PC-3 (cell line): ENCODE measurements around the gene TEX53. TPM values are rescaled to one million over a fixed set of nuclear protein-coding genes. Genes with fewer than 3 reads are reported as not detected.

Experiments
- ATAC-seq: fragments of 200-7000 bp; cut with Tn5 transposase; 2 replicates; pipeline ENCODE4 v1.9.1; 2020; ENCODE audit warnings: mild to moderate bottlenecking, moderate library complexity
- Bru-seq: library from RNA; stranded (reverse); fragments of 400-500 nt; gene quantifications from one replicate; lab custom pipeline; 2021; lab: Mats Ljungman, UMichigan
- BruChase-seq, 2 experiments: library from RNA; stranded (reverse); fragments of 400-500 nt; gene quantifications; one replicate each; lab custom pipeline; 2021; lab: Mats Ljungman, UMichigan
- BruUV-seq: library from RNA; stranded (reverse); fragments of 400-500 nt; replicated peaks from 2 replicates; lab custom pipeline; 2021; lab: Mats Ljungman, UMichigan
- CTCF ChIA-PET: fragments of 300-600 bp; sonication (Branson Sonifier 250); formaldehyde crosslinking; loops from one replicate; lab custom pipeline; 2022; ENCODE audit warnings: antibody characterized with exemption; lab: Charles Lee
- POLR2A ChIA-PET: fragments of 300-600 bp; sonication (Branson Sonifier 250); formaldehyde crosslinking; loops from one replicate; lab custom pipeline; 2022; ENCODE audit warnings: antibody characterized with exemption; ENCODE audit not compliant: unreplicated experiment; lab: Charles Lee
- DNase-seq: peaks from one replicate; pipeline ENCODE4 v3.0.0-alpha.2; 2015
- H2AFZ ChIP-seq: fragments of 300-600 bp; sonication (generic); 2 replicates; pipeline ENCODE4 v1.6.0; 2016; ENCODE audit warnings: antibody characterized with exemption, low read length
- H3F3A ChIP-seq: fragments of 300-600 bp; sonication (generic); one replicate; pipeline ENCODE4 v1.6.0; 2017; ENCODE audit warnings: antibody characterized with exemption, low read length, control low read depth, mild to moderate bottlenecking; ENCODE audit not compliant: unreplicated experiment
- H3K27ac ChIP-seq: fragments of 300-600 bp; sonication (generic); 2 replicates; pipeline ENCODE4 v1.5.1; 2016; ENCODE audit warnings: mild to moderate bottlenecking, low read length
- H3K27me3 ChIP-seq: fragments of 300-600 bp; sonication (generic); 2 replicates; pipeline ENCODE4 v1.6.1; 2016; ENCODE audit warnings: low read length, mixed read lengths
- H3K36me3 ChIP-seq: fragments of 300-600 bp; sonication (generic); 2 replicates; pipeline ENCODE4 v1.6.1; 2016; ENCODE audit warnings: low read depth, mixed run types, low read length, mixed read lengths
- H3K4me1 ChIP-seq: fragments of 300-600 bp; sonication (generic); 2 replicates; pipeline ENCODE4 v1.5.1; 2016; ENCODE audit warnings: low read length; ENCODE audit not compliant: insufficient read depth
- H3K4me2 ChIP-seq: fragments of 300-600 bp; sonication (generic); 2 replicates; pipeline ENCODE4 v1.6.0; 2016; ENCODE audit warnings: low read length
- H3K4me3 ChIP-seq: fragments of 300-600 bp; sonication (generic); 2 replicates; pipeline ENCODE4 v1.5.1; 2016; ENCODE audit warnings: mild to moderate bottlenecking, low read length, mixed read lengths
- H3K79me2 ChIP-seq: fragments of 300-600 bp; sonication (generic); 2 replicates; pipeline ENCODE4 v1.6.1; 2017; ENCODE audit warnings: low read length, mixed read lengths
- H3K9ac ChIP-seq: fragments of 300-600 bp; sonication (generic); 2 replicates; pipeline ENCODE4 v1.6.0; 2016; ENCODE audit warnings: mild to moderate bottlenecking, low read length
- H3K9me2 ChIP-seq: fragments of 300-600 bp; sonication (generic); replicated peaks from 2 replicates; pipeline ENCODE4 v1.6.1; 2016; ENCODE audit warnings: mixed run types, low read length, mixed read lengths
- H3K9me3 ChIP-seq: fragments of 300-600 bp; sonication (generic); 2 replicates; pipeline ENCODE4 v1.6.1; 2016; ENCODE audit warnings: low read length, mixed read lengths
- H4K20me1 ChIP-seq: fragments of 300-600 bp; sonication (generic); 2 replicates; pipeline ENCODE4 v1.6.1; 2016; ENCODE audit warnings: low read length, mixed read lengths
- CTCF ChIP-seq: fragments of 300-600 bp; sonication (generic); conservative IDR thresholded peaks from 2 replicates; pipeline ENCODE4 v1.5.1; 2017; ENCODE audit warnings: antibody characterized with exemption, low read depth, mild to moderate bottlenecking, low read length
- EZH2 ChIP-seq: fragments of 300-600 bp; sonication (generic); IDR thresholded peaks from one replicate; pipeline ENCODE4 v1.6.1; 2017; ENCODE audit warnings: antibody characterized with exemption, mild to moderate bottlenecking, low read length; ENCODE audit not compliant: unreplicated experiment
- EZH2phosphoT487 ChIP-seq: fragments of 300-600 bp; sonication (generic); IDR thresholded peaks from 2 replicates; pipeline ENCODE4 v1.6.1; 2018; ENCODE audit warnings: mild to moderate bottlenecking, antibody characterized with exemption, low read length, borderline replicate concordance
- intact Hi-C: fragments of 100-400 bp; cut with micrococcal nuclease; formaldehyde crosslinking; loops from 2 replicates; pipeline ENCODE4 v1.9.0; 2023
- long read RNA-seq: library from polyadenylated mRNA; unstranded; transcript quantifications from one replicate; pipeline ENCODE4 v2.0.0, GENCODE V29; 2021; ENCODE audit not compliant: unreplicated experiment
- total RNA-seq: library from RNA; depleted of rRNA; stranded (reverse); fragments of >200 nt; gene quantifications from 2 replicates; pipeline ENCODE4 v1.2.3, GENCODE V29; 2014; rRNA removed

Gene TEX53
- total RNA-seq, result not detected in 2 replicates
- Bru-seq, nascent RNA, result not detected
- not detected for BruChase-seq, experiment 1, labeled RNA remaining after a 6-hour chase
- BruChase-seq, experiment 2, labeled RNA remaining after a 2-hour chase, result not detected
- long read RNA-seq, result 0 reads

- no peaks in the 10 kb centered on the region for H3K9me2 ChIP-seq
- no peaks in the 10 kb centered on the region for H3K4me1 ChIP-seq
- no peaks in the 10 kb centered on the region for H3K79me2 ChIP-seq
- no TSS peak for BruUV-seq
- H3F3A ChIP-seq, result no peaks in the 10 kb centered on the region
- H3K36me3 ChIP-seq, result no peaks in the 10 kb centered on the region
- H2AFZ ChIP-seq, result no peak within 1 kb of the TSS
- ATAC-seq (no peak), DNase-seq (no peak)
- no peak within 1 kb of the TSS for H3K4me3 ChIP-seq
- no peak within 1 kb of the TSS for H3K4me2 ChIP-seq
- ChIA-PET CTCF (no interaction called here), POLR2A (no interaction called here)
- H3K27me3 ChIP-seq, result no peaks in the 10 kb centered on the region
- H3K27ac ChIP-seq, result no peak within 1 kb of the TSS
- H3K9ac ChIP-seq, result no peak within 1 kb of the TSS
- H4K20me1 ChIP-seq, result no peaks in the 10 kb centered on the region
- no peaks in the 10 kb centered on the region for H3K9me3 ChIP-seq
- TF ChIP-seq EZH2 (no peak), CTCF (no peak), EZH2phosphoT487 (no peak)
- intact Hi-C loops, result loop anchor here (10.0 kb wide), 1 partner anchor 253 kb away; no protein-coding TSS in a partner anchor
These were observed at the start of gene TEX53 for GRCh38 chr9:114657705-114658104. TSS of gene TEX53 (minus strand) at chr9:114657805. CDS start at chr9:114657774, 31 bp downstream.

GRCh38 chr9:114706711-114707110 lies 49.1 kb upstream of the TEX53 start:
- no peak overlapping the region for H3K9ac ChIP-seq

More at GRCh38 chr9:114706711-114707110, 49.1 kb upstream of the TEX53 start:
- no TSS peak for BruUV-seq
- no peaks in the 10 kb centered on the region for H3K4me1 ChIP-seq
- ATAC-seq (no peak), DNase-seq (no peak)
- no peaks in the 10 kb centered on the region for H4K20me1 ChIP-seq
- TF ChIP-seq EZH2 (no peak), CTCF (no peak), EZH2phosphoT487 (no peak)
- H3K9me2 ChIP-seq, result no peaks in the 10 kb centered on the region
- H3K79me2 ChIP-seq, result no peaks in the 10 kb centered on the region
- H3K4me2 ChIP-seq, result no peak overlapping the region
- no peaks in the 10 kb centered on the region for H3K36me3 ChIP-seq
- no peak overlapping the region for H3K4me3 ChIP-seq
- H3K27me3 ChIP-seq, result no peaks in the 10 kb centered on the region
- no peaks in the 10 kb centered on the region for H3F3A ChIP-seq
- POLR2A ChIA-PET, result no interaction called here
- no peak overlapping the region for H3K27ac ChIP-seq
- H3K9me3 ChIP-seq, result no peaks in the 10 kb centered on the region
- H2AFZ ChIP-seq, result no peak overlapping the region
- intact Hi-C loops, result no loop called here
- CTCF ChIA-PET, result no interaction called here
